ENCODE results near the gene GHRHR. TPM values are rescaled to one million over a fixed set of nuclear protein-coding genes. Genes with fewer than 3 reads are reported as not detected.

Gene GHRHR
- not detected for total RNA-seq
- polyA plus RNA-seq = not detected
- 0 reads per million in 6 experiments for total RNA-seq

DNA sequence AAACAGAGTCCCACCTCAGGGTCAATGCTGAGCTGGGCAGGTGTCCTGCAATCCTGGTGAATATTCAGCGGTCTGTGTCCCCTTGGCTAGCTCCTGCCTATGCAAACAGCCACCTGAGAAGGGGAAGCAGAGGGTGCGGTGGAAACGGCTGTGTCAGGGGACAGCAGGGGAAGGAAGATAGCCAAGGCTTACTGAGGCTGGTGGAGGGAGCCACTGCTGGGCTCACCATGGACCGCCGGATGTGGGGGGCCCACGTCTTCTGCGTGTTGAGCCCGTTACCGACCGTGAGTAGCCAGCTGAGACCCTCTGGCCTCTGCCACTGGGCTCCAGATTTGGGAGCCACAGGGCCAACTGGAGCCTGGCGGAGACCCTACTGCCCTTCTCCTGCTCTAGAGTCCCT is at the start of gene GHRHR:
TSS of gene GHRHR (plus strand) at position 112 of the 400 bp plus-strand sequence. CDS start at position 228, 116 bp downstream.
- Mint-ChIP-seq H3K4me1 (peaks cover 0 to 2% (median 0%) of the 10 kb centered on the region in 4 donors), H3K36me3 (no peaks in the 10 kb centered on the region), H3K4me3 (no peak within 1 kb of the TSS), H3K9me3 (peaks cover 0 to 2% (median 0%) of the 10 kb centered on the region in 9 donors), H3K27ac (no peak within 1 kb of the TSS), H3K27me3 (peaks cover 0 to 29% (median 13%) of the 10 kb centered on the region in 5 donors)
- POLR2A ChIA-PET = no interaction called here
- no peak for DNase-seq
- no peak for ATAC-seq

DNA sequence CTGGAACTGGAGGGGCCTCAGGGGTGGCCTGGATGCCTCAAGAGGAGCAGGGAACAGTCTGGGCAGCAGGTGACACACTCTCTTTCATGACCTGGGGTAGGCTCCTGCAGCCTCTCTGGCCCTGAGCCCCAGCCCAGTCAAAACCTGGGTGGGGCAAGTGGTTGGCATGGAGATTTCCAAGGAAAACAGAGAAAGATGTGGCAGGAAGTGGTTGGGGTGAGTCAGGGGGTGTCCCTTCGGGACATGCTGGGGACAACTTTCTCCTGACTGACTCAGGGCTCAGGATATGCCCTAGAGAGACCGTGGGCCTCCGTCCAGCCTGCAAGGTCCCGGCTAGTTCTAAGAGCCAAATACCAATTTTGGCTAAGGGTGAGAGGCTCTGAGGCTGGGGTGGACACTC is 49.2 kb upstream of the GHRHR start:
- ATAC-seq = no peak
- H3K27ac Mint-ChIP-seq = no peak overlapping the region
- no peak overlapping the region for H3K4me3 Mint-ChIP-seq
- DNase-seq = no peak
- POLR2A ChIA-PET = no interaction called here
- H3K4me1 Mint-ChIP-seq = peaks cover 0 to 2% (median 0%) of the 10 kb centered on the region in 4 donors
- no peaks in the 10 kb centered on the region for H3K27me3 Mint-ChIP-seq
- no peaks in the 10 kb centered on the region for H3K9me3 Mint-ChIP-seq
- H3K36me3 Mint-ChIP-seq = no peaks in the 10 kb centered on the region

DNA sequence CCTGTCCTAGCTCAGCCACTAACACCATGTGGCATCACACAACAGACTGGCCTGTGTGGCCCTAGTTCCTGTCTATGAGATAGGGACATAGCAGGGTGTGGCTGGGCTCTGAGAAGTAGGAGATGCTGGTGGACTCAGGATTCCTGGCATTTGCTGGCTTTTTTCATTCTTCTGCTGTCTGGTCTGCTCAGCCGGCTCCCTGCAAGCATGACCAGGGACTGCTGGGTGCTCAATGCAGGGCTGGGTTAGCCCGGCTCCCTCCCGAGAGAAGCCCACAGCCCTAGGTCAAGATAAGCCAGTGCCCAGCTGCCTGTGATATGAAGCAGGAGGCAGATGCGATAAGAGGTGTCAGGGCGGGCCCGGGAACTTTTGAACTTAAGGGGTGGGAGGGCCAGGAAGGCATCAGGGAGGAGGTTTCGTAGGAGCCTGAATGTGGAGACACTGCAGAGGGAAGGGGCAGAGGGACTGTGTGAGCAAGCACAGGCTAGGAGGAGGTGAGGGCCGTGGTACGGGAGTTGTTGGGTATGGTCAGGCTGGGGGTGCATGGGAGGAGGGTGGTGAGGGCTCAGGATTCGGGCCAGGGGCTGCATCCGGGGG is 48.6 kb upstream of the GHRHR start:
- H3K4me1 Mint-ChIP-seq = peaks cover 0 to 2% (median 0%) of the 10 kb centered on the region in 4 donors
- ATAC-seq (no peak), DNase-seq (no peak)
- no peaks in the 10 kb centered on the region for H3K36me3 Mint-ChIP-seq
- H3K27me3 Mint-ChIP-seq = no peaks in the 10 kb centered on the region
- no peaks in the 10 kb centered on the region for H3K9me3 Mint-ChIP-seq
- POLR2A ChIA-PET = no interaction called here
- H3K4me3 Mint-ChIP-seq = no peak overlapping the region
- H3K27ac Mint-ChIP-seq = no peak overlapping the region

DNA sequence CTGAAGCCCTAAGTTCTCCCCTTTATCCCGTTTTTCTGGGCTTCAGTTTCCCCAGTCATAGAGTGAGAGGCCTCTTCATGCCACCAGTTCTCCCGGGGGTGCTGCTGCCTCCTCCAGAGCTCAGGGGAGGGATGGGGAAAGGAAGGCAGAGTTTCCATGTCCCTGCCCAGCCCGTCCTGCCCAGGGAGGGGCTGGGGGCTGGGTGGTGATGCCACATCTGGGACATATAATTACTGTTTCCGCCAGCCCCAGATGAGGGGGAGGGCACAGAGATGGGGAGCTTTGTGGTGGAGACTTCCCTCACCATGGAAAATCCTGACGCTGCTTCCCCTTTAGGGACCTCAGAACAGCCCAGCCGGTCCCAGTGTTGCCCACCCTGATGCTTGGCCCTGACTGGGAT is 48.0 kb upstream of the GHRHR start:
- Mint-ChIP-seq H3K27ac (no peak overlapping the region), H3K36me3 (no peaks in the 10 kb centered on the region), H3K4me3 (no peak overlapping the region), H3K4me1 (no peaks in the 10 kb centered on the region), H3K9me3 (no peaks in the 10 kb centered on the region), H3K27me3 (no peaks in the 10 kb centered on the region)
- POLR2A ChIA-PET = no interaction called here
- DNase-seq = no peak
- ATAC-seq = no peak

DNA sequence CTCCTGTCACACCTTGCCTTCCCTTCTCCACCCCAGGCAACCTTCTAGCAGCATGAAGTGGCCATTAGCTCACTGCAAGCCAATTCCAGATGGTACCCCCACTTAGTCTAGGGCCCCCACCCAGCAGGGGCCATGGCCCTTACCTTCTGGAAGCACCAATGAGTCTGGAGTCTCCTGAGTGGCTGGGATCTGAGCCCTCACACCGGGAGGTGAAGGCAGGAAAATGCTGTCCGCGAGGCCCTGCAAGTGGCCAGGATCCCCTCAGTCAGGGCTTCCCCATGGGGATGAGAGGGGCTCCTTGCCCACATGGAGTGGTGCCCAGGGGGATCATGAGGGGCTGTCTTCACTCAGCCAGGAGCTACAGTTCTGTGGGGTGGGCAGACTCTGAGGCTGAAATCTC is 47.5 kb upstream of the GHRHR start:
- DNase-seq = no peak
- H3K27ac Mint-ChIP-seq = no peak overlapping the region
- no peaks in the 10 kb centered on the region for H3K36me3 Mint-ChIP-seq
- no peak for ATAC-seq
- POLR2A ChIA-PET = no interaction called here
- no peaks in the 10 kb centered on the region for H3K27me3 Mint-ChIP-seq
- no peaks in the 10 kb centered on the region for H3K9me3 Mint-ChIP-seq
- H3K4me1 Mint-ChIP-seq = no peaks in the 10 kb centered on the region
- H3K4me3 Mint-ChIP-seq = no peak overlapping the region

DNA sequence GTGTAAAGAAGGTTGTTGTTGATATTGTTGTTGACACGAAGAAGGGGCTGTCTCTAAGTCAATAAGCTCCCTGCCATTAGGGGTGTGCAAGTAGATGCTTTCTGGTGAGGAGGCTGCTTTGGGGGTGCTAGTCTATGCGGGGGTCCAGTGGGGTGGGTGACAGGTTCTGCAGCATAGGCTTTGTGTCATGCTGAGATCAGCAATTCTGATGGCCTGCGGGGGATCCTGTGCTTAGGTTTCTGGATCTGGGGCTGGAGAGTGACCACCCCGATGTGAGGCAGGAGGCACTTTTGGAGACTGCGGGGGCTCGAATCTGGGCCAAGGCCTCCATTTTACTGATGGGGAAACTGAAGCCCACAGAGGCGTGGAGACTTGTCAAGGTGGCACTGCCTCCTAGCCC is 47.0 kb upstream of the GHRHR start:
- no peaks in the 10 kb centered on the region for H3K9me3 Mint-ChIP-seq
- POLR2A ChIA-PET = no interaction called here
- H3K36me3 Mint-ChIP-seq = no peaks in the 10 kb centered on the region
- H3K4me3 Mint-ChIP-seq = no peak overlapping the region
- DNase-seq = no peak
- no peaks in the 10 kb centered on the region for H3K27me3 Mint-ChIP-seq
- H3K4me1 Mint-ChIP-seq = no peaks in the 10 kb centered on the region
- no peak overlapping the region for H3K27ac Mint-ChIP-seq
- ATAC-seq = no peak

DNA sequence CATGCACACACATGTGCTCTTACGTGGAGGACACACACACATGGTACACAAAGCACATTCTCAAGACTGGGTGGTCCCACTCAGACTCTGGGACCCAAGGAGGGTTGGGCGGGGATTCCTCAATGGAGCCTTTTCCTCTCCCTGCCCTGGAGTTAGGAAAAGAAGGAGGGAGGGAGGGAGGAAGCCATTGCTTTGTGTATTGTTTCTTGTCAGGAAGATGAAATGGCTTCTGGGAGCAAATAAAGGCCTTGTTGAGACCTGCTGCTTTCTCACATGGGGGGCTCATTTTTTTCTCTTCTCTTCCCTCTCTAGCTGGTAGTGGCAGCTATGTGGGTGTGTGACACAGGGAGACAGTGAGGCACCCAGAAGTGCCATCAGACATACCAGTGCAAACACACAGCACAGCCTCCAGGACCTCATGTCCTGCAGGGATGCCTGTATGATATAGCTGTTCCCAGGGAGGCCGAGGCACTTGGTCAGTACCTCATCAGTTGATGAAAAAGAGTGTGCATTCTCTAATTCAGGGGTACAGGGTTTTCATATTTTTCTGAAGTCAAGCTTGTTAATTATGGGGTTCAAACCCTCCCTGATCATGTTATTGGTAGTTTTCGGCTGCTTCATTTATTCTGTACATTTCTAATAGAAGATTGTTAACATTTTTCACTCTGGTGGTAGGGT is 46.4 kb upstream of the GHRHR start:
- Mint-ChIP-seq H3K9me3 (no peaks in the 10 kb centered on the region), H3K27ac (no peak overlapping the region), H3K4me3 (no peak overlapping the region), H3K36me3 (no peaks in the 10 kb centered on the region), H3K27me3 (no peaks in the 10 kb centered on the region), H3K4me1 (peaks cover 0 to under 1% (median 0%) of the 10 kb centered on the region in 4 donors)
- POLR2A ChIA-PET = no interaction called here
- no peak for ATAC-seq
- no peak for DNase-seq

DNA sequence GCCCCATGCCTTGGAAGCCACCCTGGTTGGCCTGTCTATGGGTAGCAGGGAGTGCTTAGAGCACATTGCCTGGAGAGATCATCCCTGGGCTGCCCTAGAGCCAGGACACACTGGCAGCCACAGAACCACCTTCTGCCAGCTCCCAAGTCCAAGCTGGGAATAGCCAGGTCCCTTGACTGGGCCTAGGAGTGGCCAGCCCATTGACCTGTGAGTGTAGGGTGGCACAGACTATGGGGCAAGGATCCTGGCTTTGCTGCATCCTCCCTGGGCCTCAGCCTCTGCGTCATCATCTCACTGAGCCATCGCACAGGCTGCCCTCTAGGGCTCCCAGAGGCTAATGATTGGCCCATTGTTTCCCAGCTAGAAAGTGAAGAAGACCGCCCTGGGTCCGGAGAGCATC is 45.1 kb upstream of the GHRHR start:
- no peak for ATAC-seq
- Mint-ChIP-seq H3K4me1 (peaks cover 0 to 2% (median 0%) of the 10 kb centered on the region in 4 donors), H3K4me3 (no peak overlapping the region), H3K36me3 (no peaks in the 10 kb centered on the region), H3K9me3 (no peaks in the 10 kb centered on the region), H3K27ac (no peak overlapping the region), H3K27me3 (no peaks in the 10 kb centered on the region)
- POLR2A ChIA-PET = no interaction called here
- peak in 1 of 10 donors; percentile 54 for DNase-seq

DNA sequence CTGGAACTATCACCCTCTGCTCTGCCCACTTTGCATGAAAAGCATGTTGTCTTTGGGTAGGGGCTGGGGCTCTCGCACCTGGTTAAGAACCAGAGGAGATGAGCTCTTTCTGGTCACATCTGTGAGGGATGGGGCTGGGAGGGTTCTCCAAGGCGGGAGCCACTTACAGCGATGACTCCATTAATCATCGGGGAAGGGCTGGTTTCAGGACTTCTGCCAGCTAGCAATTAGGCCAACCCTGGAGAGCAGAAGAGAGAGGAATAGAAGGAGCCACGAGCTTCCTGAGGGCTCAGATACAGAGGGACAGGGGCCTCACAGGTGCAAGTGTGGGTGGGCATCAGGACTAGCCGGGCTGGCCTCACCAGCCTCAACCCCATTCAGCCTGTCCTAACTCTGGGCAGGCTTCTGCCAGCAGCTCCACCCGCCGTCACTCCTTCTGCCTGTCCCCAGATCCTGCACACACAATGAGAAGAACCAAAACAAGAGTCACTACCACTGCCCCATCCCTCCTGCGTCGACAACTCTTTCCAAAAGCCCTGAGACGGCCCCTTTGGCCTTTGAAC is 43.7 kb upstream of the GHRHR start:
- ATAC-seq = no peak
- H3K9me3 Mint-ChIP-seq = no peaks in the 10 kb centered on the region
- POLR2A ChIA-PET = no interaction called here
- H3K27ac Mint-ChIP-seq = no peak overlapping the region
- no peaks in the 10 kb centered on the region for H3K27me3 Mint-ChIP-seq
- no peaks in the 10 kb centered on the region for H3K36me3 Mint-ChIP-seq
- peak in 1 of 10 donors; percentile 57 for DNase-seq
- peaks cover 0 to 2% (median 0%) of the 10 kb centered on the region in 4 donors for H3K4me1 Mint-ChIP-seq
- no peak overlapping the region for H3K4me3 Mint-ChIP-seq

DNA sequence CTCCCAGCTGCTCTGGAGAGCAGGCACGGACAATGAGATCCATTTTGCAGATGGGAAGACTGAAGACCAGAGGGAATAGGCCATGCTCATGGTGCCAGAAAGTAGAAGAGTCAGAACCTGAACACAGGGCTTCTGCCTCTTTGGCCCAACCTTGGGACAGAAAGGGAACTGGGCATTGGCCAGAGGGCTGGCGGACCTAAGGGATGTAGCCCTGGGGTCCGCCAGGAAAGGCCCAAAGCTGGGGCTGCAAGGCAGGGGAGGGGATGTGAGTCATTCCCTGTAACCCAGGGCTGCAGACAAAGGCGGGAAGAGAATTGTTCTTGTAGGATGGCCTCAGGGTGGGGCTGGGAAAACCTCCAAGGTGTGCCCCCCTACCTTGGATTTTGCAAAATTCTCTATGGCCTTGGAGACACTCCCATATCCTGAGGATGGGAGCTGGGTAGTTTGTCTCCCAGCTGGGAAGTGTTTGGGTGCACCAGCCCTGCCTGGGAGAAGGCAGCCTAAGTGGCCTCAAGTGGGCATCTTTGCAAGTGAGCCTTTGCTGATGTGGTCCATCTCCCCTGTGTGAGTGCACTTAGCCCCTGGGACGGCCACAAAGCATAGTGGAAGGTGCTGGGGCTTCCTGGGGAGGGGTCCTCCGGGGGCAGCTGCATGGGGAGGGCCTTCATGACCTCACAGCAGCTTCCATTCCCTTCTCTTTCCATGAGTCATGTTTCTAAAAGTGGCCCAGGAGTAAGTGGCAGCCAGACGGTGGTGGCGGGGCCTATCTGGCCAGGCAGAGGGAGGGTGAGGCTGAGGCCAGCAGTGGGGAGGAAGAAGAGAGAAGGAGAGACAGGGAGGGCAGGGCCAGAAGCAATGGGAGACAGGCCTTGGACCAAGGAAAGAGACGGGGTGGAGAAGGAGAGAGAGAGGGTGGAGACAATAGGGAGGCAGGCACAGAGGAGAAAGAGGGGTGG is 42.9 kb upstream of the GHRHR start:
- Mint-ChIP-seq H3K27me3 (no peaks in the 10 kb centered on the region), H3K9me3 (no peaks in the 10 kb centered on the region), H3K4me1 (peaks cover 0 to 2% (median 0%) of the 10 kb centered on the region in 4 donors), H3K36me3 (no peaks in the 10 kb centered on the region), H3K4me3 (no peak overlapping the region), H3K27ac (no peak overlapping the region)
- ATAC-seq (no peak), DNase-seq (peak in 1 of 10 donors; percentile 48)
- POLR2A ChIA-PET = no interaction called here

DNA sequence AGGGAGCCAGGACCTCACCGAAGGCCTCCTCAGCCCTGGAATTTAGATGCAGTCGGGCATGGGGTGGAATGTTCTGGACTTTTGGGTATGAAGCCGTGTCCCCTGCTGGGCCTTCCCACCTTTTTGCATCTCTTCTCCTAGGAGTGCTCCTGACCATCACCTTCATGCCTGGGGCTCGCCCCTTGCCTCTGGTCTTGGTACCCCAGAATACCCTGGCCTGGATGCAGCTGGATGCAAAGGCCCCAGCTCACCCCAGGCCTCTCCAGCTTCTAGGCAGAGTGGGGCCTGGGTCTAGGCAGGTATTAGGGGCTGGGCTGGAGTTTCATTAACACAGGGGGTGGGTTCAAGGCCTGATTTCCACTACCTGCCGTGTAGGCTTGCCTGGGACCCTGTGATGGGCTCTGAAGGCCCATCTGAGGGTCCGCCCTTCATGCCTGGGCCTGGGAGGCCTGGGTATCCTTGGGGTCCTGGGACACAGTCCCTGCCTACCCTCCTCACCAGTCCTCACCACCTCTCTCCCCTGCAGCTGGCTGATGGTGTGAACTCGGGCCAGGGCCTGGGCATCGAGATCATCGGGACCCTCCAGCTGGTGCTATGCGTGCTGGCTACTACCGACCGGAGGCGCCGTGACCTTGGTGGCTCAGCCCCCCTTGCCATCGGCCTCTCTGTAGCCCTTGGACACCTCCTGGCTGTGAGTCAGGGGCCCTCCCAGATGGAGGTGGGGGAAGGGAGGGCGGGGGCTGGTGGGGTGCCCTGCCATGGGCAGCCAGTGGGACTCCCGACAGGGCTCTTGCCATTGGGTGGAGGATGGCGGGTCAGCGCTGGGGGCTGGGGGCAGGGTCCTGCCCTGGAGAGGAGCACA is 42.0 kb upstream of the GHRHR start:
- H3K27ac Mint-ChIP-seq = no peak overlapping the region
- ATAC-seq = no peak
- H3K9me3 Mint-ChIP-seq = peaks cover 0 to 6% (median 2%) of the 10 kb centered on the region in 9 donors
- peaks cover 0 to 2% (median 0%) of the 10 kb centered on the region in 4 donors for H3K4me1 Mint-ChIP-seq
- DNase-seq = peak in 1 of 10 donors; percentile 44
- POLR2A ChIA-PET = interaction anchor here (1.1 kb wide), 1 partner anchor 24 kb away, joined by 3 read pairs; no protein-coding TSS in a partner anchor
- no peaks in the 10 kb centered on the region for H3K36me3 Mint-ChIP-seq
- no peak overlapping the region for H3K4me3 Mint-ChIP-seq
- H3K27me3 Mint-ChIP-seq = no peaks in the 10 kb centered on the region

DNA sequence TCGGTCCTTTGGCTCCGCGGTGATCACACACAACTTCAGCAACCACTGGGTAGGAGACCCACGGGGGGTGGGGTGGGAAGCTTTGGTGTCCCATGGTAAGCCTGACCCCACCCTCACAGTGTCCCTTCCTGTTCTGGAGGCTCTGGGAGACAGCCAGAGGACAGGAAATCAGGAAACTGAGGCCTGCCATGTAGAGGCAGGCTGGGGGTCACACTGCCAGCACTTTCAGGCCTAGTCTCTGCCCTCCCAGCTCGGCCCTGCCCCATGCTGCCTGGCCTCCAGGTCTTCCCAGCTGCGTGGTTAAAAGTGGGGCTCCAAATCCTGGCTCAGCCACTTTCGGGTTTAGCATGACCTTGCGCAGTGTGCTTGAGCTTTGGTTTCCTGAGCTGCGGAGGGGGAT is 41.2 kb upstream of the GHRHR start:
- no peak overlapping the region for H3K4me3 Mint-ChIP-seq
- POLR2A ChIA-PET = interaction anchor here (1.1 kb wide), 1 partner anchor 24 kb away, joined by 3 read pairs; no protein-coding TSS in a partner anchor
- no peaks in the 10 kb centered on the region for H3K36me3 Mint-ChIP-seq
- H3K4me1 Mint-ChIP-seq = peaks cover 0 to 2% (median 0%) of the 10 kb centered on the region in 4 donors
- no peak for DNase-seq
- no peaks in the 10 kb centered on the region for H3K27me3 Mint-ChIP-seq
- H3K9me3 Mint-ChIP-seq = peaks cover 0 to 12% (median 3%) of the 10 kb centered on the region in 9 donors
- no peak for ATAC-seq
- no peak overlapping the region for H3K27ac Mint-ChIP-seq
